ENCODE data around the gene EDN2. TPM values are rescaled to one million over a fixed set of nuclear protein-coding genes. Genes with fewer than 3 reads are reported as not detected.

EDN2 gene
- total and polyA plus RNA-seq, 2 experiments from 2014 or later: not detected

GRCh38 chr1:41515131-41515678 lies 30.7 kb upstream of the EDN2 start:
- DNase-seq: no peak
- Histone ChIP-seq H3K27ac (no peak overlapping the region), H3K9ac (no peak overlapping the region), H3K9me3 (ENCODE audit: low read depth) (no peaks in the 10 kb centered on the region), H4K20me1 (ENCODE audit: insufficient read depth) (no peaks in the 10 kb centered on the region), H3K4me3 (no peak overlapping the region), H3K79me2 (ENCODE audit: insufficient read depth) (no peaks in the 10 kb centered on the region), H3K36me3 (ENCODE audit: low read depth) (no peaks in the 10 kb centered on the region), H3F3A (ENCODE audit: insufficient read depth) (no peaks in the 10 kb centered on the region), H3K4me1 (ENCODE audit: insufficient read depth) (no peaks in the 10 kb centered on the region), H2AFZ (no peak overlapping the region), H3K4me2 (ENCODE audit: unreplicated experiment) (no peak overlapping the region), H3K27me3 (replicated peaks; ENCODE audit: insufficient read depth) (no peaks in the 10 kb centered on the region), H3K9me2 (ENCODE audit: insufficient read depth) (no peaks in the 10 kb centered on the region)
- in situ Hi-C loops (cut with MboI): no loop called here
- WGBS, 2 experiments (ENCODE audit: low coverage in 1 of 2, low lambda C conversion rate in 2 of 2, missing lambda C conversion rate in 2 of 2): 78 to 87% methylated on average over 5 of the region's 5 CpGs
- TF ChIP-seq EZH2 (IDR thresholded peaks at IDR 0.05; ENCODE audit: insufficient read depth, poor library complexity, severe bottlenecking) (no peak), EZH2phosphoT487 (IDR thresholded peaks at IDR 0.05; ENCODE audit: insufficient read depth, low read depth) (no peak)

- Histone ChIP-seq H3K4me2 (ENCODE audit: unreplicated experiment) (no peak overlapping the region), H3K9ac (no peak overlapping the region), H3K4me3 (no peak overlapping the region), H3K79me2 (ENCODE audit: insufficient read depth) (no peaks in the 10 kb centered on the region), H4K20me1 (ENCODE audit: insufficient read depth) (no peaks in the 10 kb centered on the region), H3K4me1 (ENCODE audit: insufficient read depth) (no peaks in the 10 kb centered on the region), H3K9me3 (ENCODE audit: low read depth) (no peaks in the 10 kb centered on the region), H3K27me3 (replicated peaks; ENCODE audit: insufficient read depth) (no peaks in the 10 kb centered on the region), H3F3A (ENCODE audit: insufficient read depth) (no peaks in the 10 kb centered on the region), H2AFZ (no peak overlapping the region), H3K27ac (no peak overlapping the region), H3K36me3 (ENCODE audit: low read depth) (no peaks in the 10 kb centered on the region), H3K9me2 (ENCODE audit: insufficient read depth) (no peaks in the 10 kb centered on the region)
- WGBS, 2 experiments (ENCODE audit: low coverage in 1 of 2, low lambda C conversion rate in 2 of 2, missing lambda C conversion rate in 2 of 2): 95 to 98% methylated on average over 8 of the region's 8 CpGs
- TF ChIP-seq EZH2phosphoT487 (IDR thresholded peaks at IDR 0.05; ENCODE audit: insufficient read depth, low read depth) (no peak), EZH2 (IDR thresholded peaks at IDR 0.05; ENCODE audit: insufficient read depth, poor library complexity, severe bottlenecking) (no peak)
- no peak for DNase-seq
- in situ Hi-C loops (cut with MboI): no loop called here
These were observed 29.9 kb upstream of the EDN2 start for GRCh38 chr1:41514381-41514780.

GRCh38 chr1:41513383-41513735 lies 28.9 kb upstream of the EDN2 start:
- H3K9me2 ChIP-seq (ENCODE audit: insufficient read depth): no peaks in the 10 kb centered on the region
- H3K79me2 ChIP-seq (ENCODE audit: insufficient read depth): no peaks in the 10 kb centered on the region
- DNase-seq: no peak
- H4K20me1 ChIP-seq (ENCODE audit: insufficient read depth): no peaks in the 10 kb centered on the region
- no peaks in the 10 kb centered on the region for H3K9me3 ChIP-seq (ENCODE audit: low read depth)
- H3K4me2 ChIP-seq (ENCODE audit: unreplicated experiment): no peak overlapping the region
- in situ Hi-C loops (cut with MboI): no loop called here
- no peak overlapping the region for H3K4me3 ChIP-seq
- TF ChIP-seq EZH2phosphoT487 (IDR thresholded peaks at IDR 0.05; ENCODE audit: insufficient read depth, low read depth) (no peak), EZH2 (IDR thresholded peaks at IDR 0.05; ENCODE audit: insufficient read depth, poor library complexity, severe bottlenecking) (no peak)
- H3K27ac ChIP-seq: no peak overlapping the region
- no peaks in the 10 kb centered on the region for H3K27me3 ChIP-seq (replicated peaks; ENCODE audit: insufficient read depth)
- H3K4me1 ChIP-seq (ENCODE audit: insufficient read depth): no peaks in the 10 kb centered on the region
- WGBS, 2 experiments (ENCODE audit: low coverage in 1 of 2, low lambda C conversion rate in 2 of 2, missing lambda C conversion rate in 2 of 2): 87% methylated on average over 15 to 17 of the region's 17 CpGs
- no peak overlapping the region for H3K9ac ChIP-seq
- no peaks in the 10 kb centered on the region for H3K36me3 ChIP-seq (ENCODE audit: low read depth)
- no peak overlapping the region for H2AFZ ChIP-seq
- no peaks in the 10 kb centered on the region for H3F3A ChIP-seq (ENCODE audit: insufficient read depth)

- in situ Hi-C loops (cut with MboI): no loop called here
- H3K4me1 ChIP-seq (ENCODE audit: insufficient read depth): no peaks in the 10 kb centered on the region
- TF ChIP-seq EZH2 (IDR thresholded peaks at IDR 0.05; ENCODE audit: insufficient read depth, poor library complexity, severe bottlenecking) (no peak), EZH2phosphoT487 (IDR thresholded peaks at IDR 0.05; ENCODE audit: insufficient read depth, low read depth) (no peak)
These were observed 28.4 kb upstream of the EDN2 start for GRCh38 chr1:41512701-41513382.

More at GRCh38 chr1:41512701-41513382, 28.4 kb upstream of the EDN2 start:
- H3K9ac ChIP-seq: no peak overlapping the region
- DNase-seq: no peak
- no peak overlapping the region for H2AFZ ChIP-seq
- no peaks in the 10 kb centered on the region for H3K9me2 ChIP-seq (ENCODE audit: insufficient read depth)
- no peaks in the 10 kb centered on the region for H3K79me2 ChIP-seq (ENCODE audit: insufficient read depth)
- H4K20me1 ChIP-seq (ENCODE audit: insufficient read depth): no peaks in the 10 kb centered on the region
- no peaks in the 10 kb centered on the region for H3K9me3 ChIP-seq (ENCODE audit: low read depth)
- H3K4me2 ChIP-seq (ENCODE audit: unreplicated experiment): no peak overlapping the region
- H3K27me3 ChIP-seq (replicated peaks; ENCODE audit: insufficient read depth): no peaks in the 10 kb centered on the region
- WGBS, 2 experiments (ENCODE audit: low coverage in 1 of 2, low lambda C conversion rate in 2 of 2, missing lambda C conversion rate in 2 of 2): 91 to 95% methylated on average over 26 to 27 of the region's 27 CpGs
- no peak overlapping the region for H3K4me3 ChIP-seq
- H3F3A ChIP-seq (ENCODE audit: insufficient read depth): no peaks in the 10 kb centered on the region
- H3K36me3 ChIP-seq (ENCODE audit: low read depth): no peaks in the 10 kb centered on the region
- H3K27ac ChIP-seq: no peak overlapping the region
